Testis (tissue), 3 donors: ENCODE data around the gene SYNRG. TPM values are rescaled to one million over a fixed set of nuclear protein-coding genes. Genes with fewer than 3 reads are reported as not detected.
"Not testable (repeated sequence)": the region's sequence is repeated elsewhere in the genome, so short reads cannot be mapped to it uniquely, and the experiment has no call there.

Experiments
- DNase-seq: peaks from one replicate; pipeline ENCODE4 v3.0.0-alpha.2; 2019
- H3K27ac ChIP-seq, 2 donors: fragments of 200-600 bp; sonication (generic); one replicate each; pipeline ENCODE4 v1.5.1; 2019
- H3K27me3 ChIP-seq: fragments of 200-600 bp; sonication (generic); one replicate; pipeline ENCODE4 v1.5.1; 2019
- H3K36me3 ChIP-seq: fragments of 200-600 bp; sonication (generic); one replicate; pipeline ENCODE4 v1.5.1; 2017; ENCODE audit warnings: low read depth; ENCODE audit errors: missing control alignments
- H3K4me1 ChIP-seq: fragments of 200-600 bp; sonication (generic); one replicate; pipeline ENCODE4 v1.5.1; 2019
- H3K4me3 ChIP-seq, 2 donors: fragments of 200-600 bp; sonication (generic); one replicate each; pipeline ENCODE4 v1.5.1; 2017 to 2019
- H3K9me3 ChIP-seq: fragments of 200-600 bp; sonication (generic); one replicate; pipeline ENCODE4 v1.5.1; 2017
- POLR2A ChIP-seq: fragments of 450-650 bp; IDR thresholded peaks from one replicate; pipeline ENCODE4 v1.6.1; 2017; ENCODE audit warnings: antibody characterized with exemption, mild to moderate bottlenecking, moderate library complexity
- WGBS, 2 donors: methylation state at CpG; one replicate each; pipeline ENCODE4 v1.1.5; 2018; 5-methylcytosine and 5-hydroxymethylcytosine counted together
- intact Hi-C: fragments of 100-400 bp; cut with DNase I; formaldehyde crosslinking; loops from one replicate; pipeline ENCODE4 v1.15.1; 2023; ENCODE audit warnings: low total_unique reads
- polyA plus RNA-seq: library from polyadenylated mRNA; stranded (reverse); fragments of 350-450 nt; fragmentation: Illumina TruSeq; extraction: RNeasy Lipid Tissue Mini Kit (QIAGEN cat#74804); gene quantifications from one replicate; pipeline ENCODE4 v1.2.3, GENCODE V29; 2014; ENCODE audit warnings: low read depth, low replicate concordance; ENCODE audit not compliant: insufficient read depth
- total RNA-seq, 2 donors: library from RNA; depleted of rRNA; stranded (reverse); fragments of >200 nt; gene quantifications; one replicate each; pipeline ENCODE4 v1.2.3, GENCODE V29; 2016
- TF ChIP-seq, protein P1 (sequence below), 3 experiments: fragments of 450-650 bp in 2 of 3; fragments of 200-600 bp in 1 of 3; sonication (generic) in 1 of 3; IDR thresholded peaks; one replicate each; pipeline ENCODE4 v1.5.1; 2016 to 2019; ENCODE audit warnings: antibody characterized with exemption in 3 of 3, mild to moderate bottlenecking in 2 of 3, moderate library complexity in 1 of 3

SYNRG gene
- total and polyA plus RNA-seq, 3 donors from 2014 or later = 50.1 to 72.2 (median 54.6) TPM

GRCh38 chr17:37512442-37513068 is 96.7 kb downstream of the SYNRG start:
- no peaks in the 10 kb centered on the region for H3K36me3 ChIP-seq

DNA sequence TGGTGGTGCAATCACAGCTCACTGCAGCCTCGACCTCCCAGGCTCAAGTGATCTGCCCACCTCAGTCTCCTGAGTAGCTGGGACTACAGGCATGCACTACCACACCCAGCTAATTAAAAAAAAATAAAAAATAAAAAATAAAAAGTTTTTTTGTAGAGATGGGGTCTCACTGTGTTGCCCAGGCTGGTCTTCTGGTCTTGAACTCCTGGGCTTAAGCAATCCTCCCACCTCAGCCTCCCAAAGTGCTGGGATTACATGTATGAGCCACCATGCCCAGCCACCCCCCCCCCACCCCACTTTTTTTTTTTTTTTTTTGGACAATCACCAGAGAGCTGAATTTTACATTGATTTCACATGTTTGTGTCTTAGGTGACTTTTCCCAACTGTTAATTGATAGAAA is 97.6 kb downstream of the SYNRG start:
- H3K27ac ChIP-seq, intact Hi-C loops, DNase-seq, H3K27me3 ChIP-seq, H3K4me1 ChIP-seq, H3K36me3 ChIP-seq, H3K9me3 ChIP-seq, H3K4me3 ChIP-seq: not testable (repeated sequence)
- 75 to 80% methylated on average over 1 of the region's 1 CpG for WGBS, 2 donors

More at GRCh38 chr17:37512442-37513068, 96.7 kb downstream of the SYNRG start:
- no peak for DNase-seq
- no peaks in the 10 kb centered on the region for H3K4me1 ChIP-seq
- no peak overlapping the region for H3K4me3 ChIP-seq
- no peak for TF ChIP-seq POLR2A
- TF ChIP-seq, protein P1, sequence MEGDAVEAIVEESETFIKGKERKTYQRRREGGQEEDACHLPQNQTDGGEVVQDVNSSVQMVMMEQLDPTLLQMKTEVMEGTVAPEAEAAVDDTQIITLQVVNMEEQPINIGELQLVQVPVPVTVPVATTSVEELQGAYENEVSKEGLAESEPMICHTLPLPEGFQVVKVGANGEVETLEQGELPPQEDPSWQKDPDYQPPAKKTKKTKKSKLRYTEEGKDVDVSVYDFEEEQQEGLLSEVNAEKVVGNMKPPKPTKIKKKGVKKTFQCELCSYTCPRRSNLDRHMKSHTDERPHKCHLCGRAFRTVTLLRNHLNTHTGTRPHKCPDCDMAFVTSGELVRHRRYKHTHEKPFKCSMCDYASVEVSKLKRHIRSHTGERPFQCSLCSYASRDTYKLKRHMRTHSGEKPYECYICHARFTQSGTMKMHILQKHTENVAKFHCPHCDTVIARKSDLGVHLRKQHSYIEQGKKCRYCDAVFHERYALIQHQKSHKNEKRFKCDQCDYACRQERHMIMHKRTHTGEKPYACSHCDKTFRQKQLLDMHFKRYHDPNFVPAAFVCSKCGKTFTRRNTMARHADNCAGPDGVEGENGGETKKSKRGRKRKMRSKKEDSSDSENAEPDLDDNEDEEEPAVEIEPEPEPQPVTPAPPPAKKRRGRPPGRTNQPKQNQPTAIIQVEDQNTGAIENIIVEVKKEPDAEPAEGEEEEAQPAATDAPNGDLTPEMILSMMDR (IDR thresholded peaks at IDR 0.05) = no peak
- WGBS, 2 donors = 86 to 89% methylated on average over 22 to 24 of the region's 24 CpGs
- intact Hi-C loops = no loop called here
- no peaks in the 10 kb centered on the region for H3K9me3 ChIP-seq
- H3K27me3 ChIP-seq = no peaks in the 10 kb centered on the region
- no peak overlapping the region for H3K27ac ChIP-seq

GRCh38 chr17:37510056-37510455 is 99.2 kb downstream of the SYNRG start:
- no peak for DNase-seq
- WGBS, 2 donors = 91 to 94% methylated on average over 9 to 17 of the region's 17 CpGs
- no peaks in the 10 kb centered on the region for H3K4me1 ChIP-seq
- H3K27me3 ChIP-seq = no peaks in the 10 kb centered on the region
- no peak overlapping the region for H3K27ac ChIP-seq
- no peaks in the 10 kb centered on the region for H3K36me3 ChIP-seq
- TF ChIP-seq, protein P1 (IDR thresholded peaks at IDR 0.05) = no peak
- no peak for TF ChIP-seq POLR2A
- no peak overlapping the region for H3K4me3 ChIP-seq
- H3K9me3 ChIP-seq = no peaks in the 10 kb centered on the region
- intact Hi-C loops = no loop called here

DNA sequence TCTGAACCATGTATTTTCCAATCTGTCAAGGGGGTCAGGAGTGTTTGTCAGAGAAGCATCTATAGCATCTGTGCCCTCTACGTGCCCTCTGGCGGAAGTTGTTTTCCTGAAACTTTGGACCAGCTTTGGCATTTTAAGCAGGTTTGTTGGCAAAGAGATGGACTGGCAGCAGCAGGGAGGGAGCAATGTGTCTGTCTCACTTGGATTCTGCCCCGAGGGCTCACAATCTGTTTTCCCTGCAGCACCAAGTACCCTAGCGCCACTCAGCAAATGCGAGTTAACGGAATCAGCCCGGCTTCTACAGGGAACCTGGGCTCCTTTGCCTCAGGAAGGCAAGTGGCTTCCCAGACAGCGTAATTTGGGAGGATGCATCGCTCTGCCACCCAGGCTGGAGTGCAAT is 102.1 kb downstream of the SYNRG start:
- Histone ChIP-seq H3K27me3 (no peaks in the 10 kb centered on the region), H3K27ac (no peak overlapping the region), H3K4me3 (no peak overlapping the region), H3K9me3 (no peaks in the 10 kb centered on the region), H3K36me3 (no peaks in the 10 kb centered on the region), H3K4me1 (no peaks in the 10 kb centered on the region)
- DNase-seq = no peak
- 88 to 91% methylated on average over 9 of the region's 9 CpGs for WGBS, 2 donors
- TF ChIP-seq POLR2A = no peak
- TF ChIP-seq, protein P1 (IDR thresholded peaks at IDR 0.05) = no peak
- intact Hi-C loops = no loop called here

DNA sequence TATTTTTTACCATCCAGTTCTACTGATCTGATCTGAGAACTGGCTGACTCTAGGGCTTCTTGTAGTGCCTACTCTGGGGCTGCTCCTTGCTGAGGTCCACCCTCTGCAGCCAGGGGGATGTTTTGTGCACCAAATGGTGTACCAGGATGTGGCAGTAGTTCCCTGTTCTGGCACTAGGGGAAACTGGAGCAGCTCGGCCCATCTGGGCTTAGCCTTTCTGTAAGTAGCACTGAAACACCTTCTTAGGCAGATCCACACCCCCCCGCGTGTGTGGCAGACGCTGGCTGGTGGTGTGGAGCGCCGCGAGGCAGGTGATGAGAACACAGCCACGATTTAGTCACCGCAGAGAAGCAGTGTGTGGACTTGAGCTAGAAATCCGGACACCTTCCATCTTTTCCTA is 102.5 kb downstream of the SYNRG start:
- WGBS, 2 donors = 77 to 79% methylated on average over 10 of the region's 10 CpGs
- Histone ChIP-seq H3K36me3 (no peaks in the 10 kb centered on the region), H3K27ac (no peak overlapping the region), H3K4me1 (no peaks in the 10 kb centered on the region), H3K4me3 (no peak overlapping the region), H3K27me3 (no peaks in the 10 kb centered on the region), H3K9me3 (no peaks in the 10 kb centered on the region)
- TF ChIP-seq, protein P1 (IDR thresholded peaks at IDR 0.05) = peak in 2 of 3 experiments; percentile 24 to 30
- TF ChIP-seq POLR2A = no peak
- no peak for DNase-seq
- intact Hi-C loops = no loop called here
